Urinary bladder (tissue), 4 donors: ENCODE data around the gene OR2AT4. TPM values are rescaled to one million over a fixed set of nuclear protein-coding genes. Genes with fewer than 3 reads are reported as not detected.
"Not testable (repeated sequence)": the region's sequence is repeated elsewhere in the genome, so short reads cannot be mapped to it uniquely, and the experiment has no call there.

ENCODE experiments used
- DNase-seq: peaks from one replicate; pipeline ENCODE4 v3.0.0-alpha.2; 2015; ENCODE audit errors: extremely low spot score
- H3K27ac ChIP-seq: one replicate; pipeline ENCODE4 v1.5.1; 2013; ENCODE audit warnings: low read depth, mild to moderate bottlenecking, moderate library complexity
- H3K36me3 ChIP-seq: one replicate; pipeline ENCODE4 v1.6.1; 2013; ENCODE audit warnings: mild to moderate bottlenecking, moderate library complexity; ENCODE audit not compliant: insufficient read depth
- H3K4me1 ChIP-seq: one replicate; pipeline ENCODE4 v1.6.1; 2013; ENCODE audit warnings: mild to moderate bottlenecking, moderate library complexity; ENCODE audit not compliant: insufficient read depth
- H3K4me3 ChIP-seq: one replicate; pipeline ENCODE4 v1.5.1; 2013; ENCODE audit warnings: low read depth, low read length
- WGBS: extraction: QIAGEN DNeasy Blood & Tissue Kit; methylation state at CpG from one replicate; pipeline ENCODE4 v1.1.7; 2013; 5-methylcytosine and 5-hydroxymethylcytosine counted together
- polyA plus RNA-seq: library from polyadenylated mRNA; stranded (reverse); fragments of 200-250 nt; gene quantifications from one replicate; pipeline ENCODE4 v1.2.3, GENCODE V29; 2013
- total RNA-seq: library from RNA; depleted of rRNA; stranded (reverse); fragments of >200 nt; gene quantifications from one replicate; pipeline ENCODE4 v1.2.3, GENCODE V29; 2014
- donor health status: healthy with polysubstance abuse.
- donor health status: healthy.

Gene OR2AT4
- total and polyA plus RNA-seq, 2 donors, result 0.05 TPM; not detected in 1

DNA sequence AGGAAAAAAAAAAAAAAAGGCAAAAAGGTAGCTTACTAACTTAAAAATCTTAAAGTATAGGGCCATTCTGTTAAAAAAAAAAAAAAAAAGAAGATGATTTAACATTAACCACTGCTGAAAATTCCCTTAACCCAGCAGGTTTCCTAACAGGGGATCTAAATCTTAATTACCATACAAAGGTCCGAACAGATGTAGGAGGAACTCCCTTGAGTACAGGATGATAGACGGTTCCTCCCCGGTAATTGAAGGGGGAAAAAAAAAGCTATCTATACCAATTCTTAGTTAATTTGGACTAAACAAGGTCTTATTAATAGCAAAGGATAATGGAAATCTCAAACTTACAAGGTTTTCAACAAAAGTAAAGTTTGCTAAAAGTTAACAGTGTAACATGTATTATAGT is 54.9 kb downstream of the OR2AT4 start:
- not testable (repeated sequence) for H3K4me3 ChIP-seq, H3K27ac ChIP-seq, DNase-seq, H3K36me3 ChIP-seq, H3K4me1 ChIP-seq
- 50% methylated on average over 3 of the region's 3 CpGs for WGBS

DNA sequence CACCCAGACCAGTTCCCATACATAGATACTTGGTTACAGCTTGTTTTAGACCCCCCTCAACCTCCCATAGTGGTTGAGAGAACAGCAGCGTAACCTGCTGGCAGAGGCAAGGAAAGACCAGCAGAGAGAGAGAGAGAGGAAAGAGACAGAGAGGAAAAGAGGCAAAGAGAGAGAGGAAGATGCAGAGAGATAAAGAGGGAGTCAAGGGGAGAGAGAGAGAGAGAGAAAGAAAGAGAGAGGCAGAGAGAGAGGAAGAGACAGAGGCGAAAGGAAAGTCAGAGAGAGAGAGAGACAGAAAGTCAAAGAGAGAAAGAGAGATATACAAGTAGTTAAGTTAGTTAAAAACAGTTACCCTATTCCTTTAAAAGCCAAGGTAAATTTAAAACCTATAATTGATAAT is 55.4 kb downstream of the OR2AT4 start:
- 70% methylated on average over 2 of the region's 2 CpGs for WGBS
- no peaks in the 10 kb centered on the region for H3K36me3 ChIP-seq
- DNase-seq, result no peak
- no peak overlapping the region for H3K27ac ChIP-seq
- H3K4me3 ChIP-seq, result no peak overlapping the region
- no peaks in the 10 kb centered on the region for H3K4me1 ChIP-seq

- DNase-seq, result no peak
- H3K27ac ChIP-seq, result no peak overlapping the region
- H3K4me1 ChIP-seq, result no peaks in the 10 kb centered on the region
- WGBS, result 86% methylated on average over 11 of the region's 11 CpGs
- H3K36me3 ChIP-seq, result no peaks in the 10 kb centered on the region
- no peak overlapping the region for H3K4me3 ChIP-seq
Observed at GRCh38 chr11:75040167-75040770, 56.4 kb downstream of the OR2AT4 start.

DNA sequence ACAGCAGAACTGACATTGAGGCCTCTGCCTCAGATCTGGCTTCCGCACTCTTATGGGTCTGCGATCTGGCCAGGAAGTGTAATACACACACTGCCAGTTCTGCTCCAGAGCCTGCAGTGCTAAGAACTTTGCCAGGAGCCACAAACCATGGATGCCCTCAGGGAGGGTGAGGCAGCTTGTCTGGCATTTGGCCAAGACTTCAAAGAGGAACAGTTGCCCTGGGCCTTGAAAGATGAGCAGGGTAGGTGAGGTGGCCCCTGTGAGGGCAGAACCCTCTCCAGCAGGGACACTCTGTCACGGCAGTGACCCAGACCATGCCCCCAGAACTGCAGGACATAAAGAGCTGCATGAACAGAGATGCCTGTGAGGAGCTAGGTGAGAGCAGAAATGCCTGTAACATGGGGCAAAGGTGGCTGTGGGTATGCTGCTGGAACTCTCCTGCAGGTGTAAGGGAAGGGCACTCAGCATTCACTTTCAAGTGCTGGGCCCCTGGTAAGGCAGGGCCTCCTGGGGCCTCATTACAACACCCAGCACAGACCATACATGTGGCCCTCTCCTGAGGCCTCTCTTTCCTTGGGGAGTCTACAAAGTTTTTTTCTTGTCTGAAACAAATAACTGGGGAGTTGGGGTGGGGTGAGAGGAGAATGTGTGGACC is 60.6 kb downstream of the OR2AT4 start:
- no peaks in the 10 kb centered on the region for H3K4me1 ChIP-seq
- WGBS, result 83% methylated on average over 3 of the region's 3 CpGs
- no peak overlapping the region for H3K27ac ChIP-seq
- no peak overlapping the region for H3K4me3 ChIP-seq
- DNase-seq, result no peak
- H3K36me3 ChIP-seq, result no peaks in the 10 kb centered on the region

- Histone ChIP-seq H3K36me3 (no peaks in the 10 kb centered on the region), H3K4me3 (no peak overlapping the region), H3K27ac (no peak overlapping the region), H3K4me1 (no peaks in the 10 kb centered on the region)
- 92% methylated on average over 5 of the region's 5 CpGs for whole genome bisulfite sequencing
- no peak for DNase-seq
Observed at GRCh38 chr11:75035256-75035655, 61.4 kb downstream of the OR2AT4 start.

DNA sequence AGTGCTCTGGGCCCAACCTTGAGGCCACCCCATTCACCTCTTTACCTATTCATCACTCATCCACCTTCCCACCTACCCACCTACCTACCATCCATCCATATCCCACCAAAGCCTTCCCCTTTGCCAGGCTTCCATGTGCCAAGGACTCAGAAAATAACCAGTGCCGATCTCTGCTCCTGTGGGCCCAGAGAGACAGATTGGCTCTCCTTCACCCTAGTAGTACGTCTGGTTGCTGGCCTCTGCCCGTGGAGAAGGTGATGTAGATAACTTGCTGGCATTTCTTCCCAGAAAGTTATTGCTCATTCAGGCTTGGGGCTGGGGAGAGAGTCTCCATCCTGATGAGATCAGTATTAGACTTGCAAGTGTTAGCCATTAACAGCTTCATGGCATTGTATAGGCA is 62.8 kb downstream of the OR2AT4 start:
- WGBS, result 90% methylated on average over 3 of the region's 3 CpGs
- Histone ChIP-seq H3K4me3 (no peak overlapping the region), H3K36me3 (no peaks in the 10 kb centered on the region), H3K4me1 (no peaks in the 10 kb centered on the region), H3K27ac (no peak overlapping the region)
- no peak for DNase-seq

DNA sequence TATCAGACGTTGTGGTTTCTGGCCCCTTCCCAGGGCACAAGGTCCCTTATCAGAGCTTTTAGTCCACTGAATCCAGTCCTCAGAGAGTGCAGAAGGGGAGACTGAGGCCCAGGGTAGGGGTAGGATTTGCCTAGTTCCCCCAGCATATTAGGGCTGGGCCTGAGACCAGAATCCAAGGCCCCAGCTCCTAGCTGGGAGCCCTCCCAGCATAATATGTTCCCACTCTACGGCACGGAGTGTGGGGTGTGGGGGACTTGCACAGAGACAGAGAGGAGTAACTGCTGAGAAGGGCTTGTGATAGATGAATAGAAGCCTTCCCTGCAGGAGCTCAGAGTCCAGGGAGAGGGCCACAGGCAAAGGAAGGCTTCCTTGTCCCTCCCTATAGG is 64.1 kb downstream of the OR2AT4 start:
- Histone ChIP-seq H3K4me1 (no peaks in the 10 kb centered on the region), H3K36me3 (no peaks in the 10 kb centered on the region), H3K4me3 (no peak overlapping the region), H3K27ac (no peak overlapping the region)
- WGBS, result 74% methylated on average over 3 of the region's 3 CpGs
- no peak for DNase-seq

DNA sequence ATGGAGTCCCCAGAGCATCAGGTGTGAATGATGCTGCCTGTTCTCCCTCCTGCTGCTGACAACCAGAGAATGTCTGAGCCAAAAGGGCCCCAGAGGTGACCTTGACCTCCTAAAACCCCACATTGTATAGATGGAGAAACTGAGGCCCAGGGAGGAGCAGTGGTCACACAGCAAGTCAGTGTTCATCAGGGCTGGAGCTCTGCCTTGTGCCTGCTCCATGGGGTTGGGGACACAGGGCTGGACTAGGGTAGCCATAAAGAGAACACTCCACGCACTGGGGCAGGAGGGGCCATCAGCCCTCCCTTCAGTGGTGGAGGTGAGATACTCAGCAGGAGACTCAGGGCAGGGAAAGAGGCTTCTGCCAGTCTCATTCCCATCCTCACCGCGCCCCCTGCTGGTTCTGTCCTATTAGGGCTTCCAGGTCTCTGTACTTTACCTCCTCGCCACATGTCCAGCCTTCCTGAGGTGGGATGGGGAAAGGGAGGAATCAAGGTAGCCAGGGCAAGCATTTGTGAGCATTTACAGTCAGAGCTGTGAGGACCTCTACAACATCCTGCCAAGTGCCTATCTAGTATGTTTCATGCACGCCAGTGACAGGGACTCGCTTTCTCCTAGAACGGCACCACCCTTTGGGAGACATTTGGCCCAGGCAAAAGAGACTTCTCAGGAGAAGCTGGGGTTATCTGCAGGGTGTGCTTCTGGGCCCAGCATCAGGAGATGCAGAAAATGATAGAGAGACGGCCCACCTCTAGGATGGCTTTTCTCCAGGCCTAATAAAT is 64.7 kb downstream of the OR2AT4 start:
- no peak overlapping the region for H3K4me3 ChIP-seq
- no peak for DNase-seq
- WGBS, result 60% methylated on average over 8 of the region's 8 CpGs
- H3K27ac ChIP-seq, result no peak overlapping the region
- H3K36me3 ChIP-seq, result no peaks in the 10 kb centered on the region
- no peaks in the 10 kb centered on the region for H3K4me1 ChIP-seq

Other genes starting within 250 kb of the OR2AT4 start
- gene XRRA1, start 147.8 kb downstream of the OR2AT4 start, total RNA-seq, result 35.6 TPM
- 11.6 TPM for gene XRRA1, start 147.8 kb downstream of the OR2AT4 start, polyA plus RNA-seq
- gene SPCS2, start 147.6 kb downstream of the OR2AT4 start, total RNA-seq, result 49.9 TPM
- gene SPCS2, start 147.6 kb downstream of the OR2AT4 start, polyA plus RNA-seq, result 99.7 TPM
- gene NEU3, start 107.9 kb downstream of the OR2AT4 start, total RNA-seq, result 10.4 TPM
- 5.2 TPM for gene NEU3, start 107.9 kb downstream of the OR2AT4 start, polyA plus RNA-seq
- 11.7 TPM for gene SLCO2B1, start 54.2 kb upstream of the OR2AT4 start, total RNA-seq
- 25.1 TPM for gene SLCO2B1, start 54.2 kb upstream of the OR2AT4 start, polyA plus RNA-seq
- not detected for gene TPBGL, start 143.9 kb upstream of the OR2AT4 start, total RNA-seq
- gene TPBGL, start 143.9 kb upstream of the OR2AT4 start, polyA plus RNA-seq, result 0.38 TPM